ENCODE data around the gene POLR1B. TPM values are rescaled to one million over a fixed set of nuclear protein-coding genes. Genes with fewer than 3 reads are reported as not detected.

The POLR1B gene
- total and polyA plus RNA-seq, 10 of the 15 experiments (the other 5 are each of a cell fraction or from before 2014, with no cell fraction given), result 13.4 to 55.8 (median 35.9) TPM

DNA sequence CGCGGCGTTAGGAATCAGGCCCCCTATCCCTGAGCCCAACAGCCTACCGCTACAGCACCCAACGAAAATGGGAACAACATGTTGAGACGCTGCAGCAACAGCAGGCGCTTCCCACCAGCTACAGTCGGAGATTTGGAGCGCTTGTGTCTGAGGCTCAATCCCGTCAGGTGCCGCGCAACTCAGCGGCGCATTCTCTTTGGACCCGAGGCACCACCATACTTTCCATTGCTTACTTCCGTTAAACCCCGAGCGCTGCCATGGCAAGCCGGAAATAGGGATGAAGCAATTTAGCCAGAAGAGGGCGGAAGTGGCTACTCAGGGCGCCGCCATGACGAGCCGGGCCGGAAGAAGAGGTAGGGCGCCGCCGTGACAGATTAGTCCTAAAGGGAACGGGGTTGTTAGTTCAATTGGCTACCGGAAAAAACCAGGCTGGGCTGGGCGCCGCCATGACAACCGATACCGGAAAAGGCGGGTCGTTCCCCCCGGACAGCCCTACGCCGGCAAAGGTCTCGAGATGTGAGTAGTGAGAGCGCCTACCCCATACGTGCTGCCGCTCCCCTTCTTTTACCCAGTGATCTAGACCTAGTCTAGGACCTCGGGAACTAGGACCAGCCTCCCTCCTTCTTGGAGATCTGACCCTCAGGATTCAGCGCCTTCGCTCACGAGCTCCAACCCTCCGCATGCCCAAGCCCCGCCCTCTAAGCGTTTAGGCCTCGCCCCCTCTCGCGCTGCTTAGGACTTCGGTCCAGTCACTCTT is 42.0 kb downstream of the POLR1B start, which contains the start of gene CHCHD5 (continued):
- TF ChIP-seq IRF4 (IDR thresholded peaks at IDR 0.05; ENCODE audit: low read depth, low read length), result no peak
- no peak for TF ChIP-seq TBL1XR1 (IDR thresholded peaks at IDR 0.05; ENCODE audit: low read depth, low read length)
- TF ChIP-seq NFYB (IDR thresholded peaks at IDR 0.05; ENCODE audit: insufficient read depth, low read depth, low read length), result peak; percentile 57; the same call in 1 of the 2 replicates
- TF ChIP-seq CEBPB (IDR thresholded peaks at IDR 0.05; ENCODE audit: borderline replicate concordance in 1 of 2, low read depth in 2 of 2, low read length in 2 of 2), result peak in 1 of 2 experiments; percentile 83; a peak in 2 of 4 replicates
- TF ChIP-seq POLR2A (IDR thresholded peaks at IDR 0.05; ENCODE audit: low read depth, low read length), result peak; percentile 83
- no peak for TF ChIP-seq PAX8 (IDR thresholded peaks at IDR 0.05)
- peak; percentile 55 for TF ChIP-seq SMAD1 (IDR thresholded peaks at IDR 0.05; ENCODE audit: low read depth, partially characterized antibody)
- TF ChIP-seq RUNX3 (IDR thresholded peaks at IDR 0.05; ENCODE audit: low read length), result peak; percentile 44; the same call in 1 of the 2 replicates

GRCh38 chr2:112584891-112585250 is 42.6 kb downstream of the POLR1B start:
- DNase-seq (ENCODE audit: low read depth, low spot score) (no peak), ATAC-seq (no peak), FAIRE-seq (peak; percentile 27)
- H3K4me3 ChIP-seq, result peak overlapping the region; percentile 89
- peak overlapping the region; percentile 95 for H3K27ac ChIP-seq (ENCODE audit: control insufficient read depth, insufficient read depth)
- H4K20me1 ChIP-seq (ENCODE audit: control insufficient read depth, insufficient read depth), result no peaks in the 10 kb centered on the region
- SMC1A ChIA-PET (ENCODE audit: uncharacterized antibody, unreplicated experiment), result interaction anchor here (0.8 to 4.3 kb wide), 5 partner anchors 15 to 357 kb away, joined by 3 to 18 read pairs (median 7); no protein-coding TSS in a partner anchor
- peaks cover 11% of the 10 kb centered on the region for H3K79me2 ChIP-seq (ENCODE audit: control insufficient read depth, insufficient read depth, low read length)
- H3K9me3 ChIP-seq (replicated peaks; ENCODE audit: control insufficient read depth, insufficient read depth, low read length), result no peaks in the 10 kb centered on the region
- peak overlapping the region; percentile 98 for H3K4me2 ChIP-seq (ENCODE audit: control insufficient read depth, insufficient read depth)
- 50% methylated on average over 3 of the region's 3 CpGs for whole genome bisulfite sequencing (ENCODE audit: insufficient coverage, insufficient replicate concordance, low lambda C conversion rate, missing lambda C conversion rate)
- CTCF ChIA-PET, result interaction anchor here (1.0 to 4.6 kb wide), 10 partner anchors 10 to 326 kb away, joined by 3 to 40 read pairs (median 3); partner anchors contain the start of gene SLC20A1
- in situ Hi-C loops (cut with MboI) (loop anchor here (5.0 kb wide), 1 partner anchor 103 kb away; the partner anchor contains the start of gene TTL), intact Hi-C loops (cut with micrococcal nuclease; ENCODE audit: unreplicated experiment) (loop anchor here (5.0 kb wide), 2 partner anchors 463 to 528 kb away; partner anchors contain the start of gene TMEM87B)
- BruUV-seq (replicated peaks), result no TSS peak
- RAD21 ChIA-PET (ENCODE audit: unreplicated experiment), result interaction anchor here (1.2 to 4.3 kb wide), 8 partner anchors 16 to 329 kb away, joined by 3 to 28 read pairs (median 7); partner anchors contain the start of gene ZC3H8
- peaks cover 0 to 4% of the 10 kb centered on the region in 2 experiments; a peak in 1 of 4 replicates for H3K36me3 ChIP-seq (ENCODE audit: control insufficient read depth in 2 of 2, insufficient read depth in 2 of 2, low read length in 1 of 2)
- POLR2A ChIA-PET, result interaction anchor here (0.6 to 2.5 kb wide), 8 partner anchors 46 to 685 kb away, joined by 3 to 12 read pairs (median 4); partner anchors contain the start of gene TMEM87B
- peak overlapping the region; percentile 92 for H3K9ac ChIP-seq (ENCODE audit: control insufficient read depth, insufficient read depth, low read length)
- H3K27me3 ChIP-seq (replicated peaks in 1 of 2; ENCODE audit: control insufficient read depth in 2 of 2, insufficient read depth in 2 of 2, low read length in 1 of 2), result no peaks in the 10 kb centered on the region
- H3K4me1 ChIP-seq (ENCODE audit: control insufficient read depth, insufficient read depth, low read length), result peaks cover 20% of the 10 kb centered on the region
- peak overlapping the region; percentile 99 for H2AFZ ChIP-seq (ENCODE audit: control insufficient read depth, low read depth, low read length)
- TF ChIP-seq SIN3A (IDR thresholded peaks at IDR 0.05; ENCODE audit: low read depth, low read length), result no peak
- no peak for TF ChIP-seq ZNF217 (IDR thresholded peaks at IDR 0.05)
- no peak for TF ChIP-seq ELK1 (IDR thresholded peaks at IDR 0.05; ENCODE audit: low read depth, low read length)
- 0 out of 2 replicates have a peak, but pooled peaks have one; percentile 38 for TF ChIP-seq TAF1 (IDR thresholded peaks at IDR 0.05; ENCODE audit: borderline replicate concordance, low read depth, low read length)
- no peak for TF ChIP-seq ZZZ3 (IDR thresholded peaks at IDR 0.05; ENCODE audit: control insufficient read depth, insufficient read length, low read depth)
- 0 out of 2 replicates have a peak, but pooled peaks have one; percentile 52 for TF ChIP-seq PKNOX1 (IDR thresholded peaks at IDR 0.05)
- TF ChIP-seq BRCA1 (IDR thresholded peaks at IDR 0.05; ENCODE audit: low read depth, low read length), result no peak
- TF ChIP-seq, protein P1, sequence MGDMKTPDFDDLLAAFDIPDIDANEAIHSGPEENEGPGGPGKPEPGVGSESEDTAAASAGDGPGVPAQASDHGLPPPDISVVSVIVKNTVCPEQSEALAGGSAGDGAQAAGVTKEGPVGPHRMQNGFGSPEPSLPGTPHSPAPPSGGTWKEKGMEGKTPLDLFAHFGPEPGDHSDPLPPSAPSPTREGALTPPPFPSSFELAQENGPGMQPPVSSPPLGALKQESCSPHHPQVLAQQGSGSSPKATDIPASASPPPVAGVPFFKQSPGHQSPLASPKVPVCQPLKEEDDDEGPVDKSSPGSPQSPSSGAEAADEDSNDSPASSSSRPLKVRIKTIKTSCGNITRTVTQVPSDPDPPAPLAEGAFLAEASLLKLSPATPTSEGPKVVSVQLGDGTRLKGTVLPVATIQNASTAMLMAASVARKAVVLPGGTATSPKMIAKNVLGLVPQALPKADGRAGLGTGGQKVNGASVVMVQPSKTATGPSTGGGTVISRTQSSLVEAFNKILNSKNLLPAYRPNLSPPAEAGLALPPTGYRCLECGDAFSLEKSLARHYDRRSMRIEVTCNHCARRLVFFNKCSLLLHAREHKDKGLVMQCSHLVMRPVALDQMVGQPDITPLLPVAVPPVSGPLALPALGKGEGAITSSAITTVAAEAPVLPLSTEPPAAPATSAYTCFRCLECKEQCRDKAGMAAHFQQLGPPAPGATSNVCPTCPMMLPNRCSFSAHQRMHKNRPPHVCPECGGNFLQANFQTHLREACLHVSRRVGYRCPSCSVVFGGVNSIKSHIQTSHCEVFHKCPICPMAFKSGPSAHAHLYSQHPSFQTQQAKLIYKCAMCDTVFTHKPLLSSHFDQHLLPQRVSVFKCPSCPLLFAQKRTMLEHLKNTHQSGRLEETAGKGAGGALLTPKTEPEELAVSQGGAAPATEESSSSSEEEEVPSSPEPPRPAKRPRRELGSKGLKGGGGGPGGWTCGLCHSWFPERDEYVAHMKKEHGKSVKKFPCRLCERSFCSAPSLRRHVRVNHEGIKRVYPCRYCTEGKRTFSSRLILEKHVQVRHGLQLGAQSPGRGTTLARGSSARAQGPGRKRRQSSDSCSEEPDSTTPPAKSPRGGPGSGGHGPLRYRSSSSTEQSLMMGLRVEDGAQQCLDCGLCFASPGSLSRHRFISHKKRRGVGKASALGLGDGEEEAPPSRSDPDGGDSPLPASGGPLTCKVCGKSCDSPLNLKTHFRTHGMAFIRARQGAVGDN (IDR thresholded peaks at IDR 0.05), result 0 out of 2 replicates have a peak, but pooled peaks have one; percentile 39
- TF ChIP-seq SMAD1 (IDR thresholded peaks at IDR 0.05; ENCODE audit: low read depth, partially characterized antibody), result peak; percentile 33

Measured in GM12878 (cell line).